Memory B cell (primary cell): ENCODE data around the gene RRP15.

Experiments
- ATAC-seq: fragments of 150-1000 bp; cut with Tn5 transposase; 2 replicates; pipeline ENCODE4 v1.10.0; 2021; ENCODE audit warnings: low read depth, mild to moderate bottlenecking, moderate library complexity
- DNase-seq, 2 donors: peaks; one replicate each; pipeline ENCODE4 v3.0.0; 2022; ENCODE audit warnings: low spot score in 2 of 2
- H3K27ac Mint-ChIP-seq: one replicate; pipeline ENCODE4 v1.8.0; 2022; ENCODE audit warnings: mild to moderate bottlenecking, moderate library complexity, mixed read lengths
- H3K27me3 Mint-ChIP-seq: one replicate; pipeline ENCODE4 v1.8.0; 2022; ENCODE audit warnings: mixed read lengths
- H3K36me3 Mint-ChIP-seq: one replicate; pipeline ENCODE4 v1.8.0; 2022; ENCODE audit warnings: mild to moderate bottlenecking, mixed read lengths
- H3K4me1 Mint-ChIP-seq: one replicate; pipeline ENCODE4 v1.8.0; 2022; ENCODE audit warnings: mixed read lengths
- H3K4me3 Mint-ChIP-seq: one replicate; pipeline ENCODE4 v1.8.0; 2022; ENCODE audit warnings: mild to moderate bottlenecking, moderate library complexity, mixed read lengths
- H3K9me3 Mint-ChIP-seq: one replicate; pipeline ENCODE4 v1.8.0; 2022; ENCODE audit warnings: mixed read lengths

Gene RRP15

DNA sequence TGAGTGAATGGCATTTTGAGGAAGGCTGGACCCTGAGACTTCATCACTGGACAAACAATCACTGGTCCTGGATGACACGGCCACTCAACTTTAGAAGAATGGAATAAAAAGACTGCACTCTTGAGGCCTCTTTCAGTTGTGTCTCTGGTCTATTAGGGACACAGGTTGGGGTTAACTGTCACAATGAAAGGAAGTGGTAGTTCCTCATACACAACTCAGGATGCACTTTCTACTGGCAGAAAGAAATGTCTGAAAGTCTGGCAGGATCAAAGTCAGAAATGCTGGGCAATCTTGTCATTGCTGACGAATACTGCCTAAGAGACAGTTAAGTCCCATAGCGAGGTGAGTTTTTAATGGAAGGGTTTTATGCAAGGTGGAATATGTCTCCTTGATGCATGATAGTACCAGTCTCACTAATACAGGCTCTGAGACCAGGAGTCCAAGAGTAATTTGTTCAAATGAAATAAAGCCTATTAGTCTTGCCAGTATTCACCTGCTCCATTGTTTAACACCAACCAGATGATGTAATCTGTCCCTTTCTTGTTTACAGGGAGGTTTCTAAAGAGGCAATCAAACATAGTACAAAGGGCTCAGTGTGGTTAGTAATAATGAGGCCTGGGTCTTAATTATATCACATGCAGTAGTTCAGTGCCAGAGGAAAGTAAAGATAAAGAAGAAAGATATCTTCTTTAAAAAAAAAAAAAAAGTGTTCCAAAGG, 11.2 kb upstream of the RRP15 start:
- DNase-seq (no peak), ATAC-seq (no peak)
- H3K27ac Mint-ChIP-seq, result no peak overlapping the region
- no peaks in the 10 kb centered on the region for H3K9me3 Mint-ChIP-seq
- no peaks in the 10 kb centered on the region for H3K36me3 Mint-ChIP-seq
- H3K27me3 Mint-ChIP-seq, result peaks cover 3% of the 10 kb centered on the region
- H3K4me3 Mint-ChIP-seq, result no peak overlapping the region
- H3K4me1 Mint-ChIP-seq, result no peaks in the 10 kb centered on the region

DNA sequence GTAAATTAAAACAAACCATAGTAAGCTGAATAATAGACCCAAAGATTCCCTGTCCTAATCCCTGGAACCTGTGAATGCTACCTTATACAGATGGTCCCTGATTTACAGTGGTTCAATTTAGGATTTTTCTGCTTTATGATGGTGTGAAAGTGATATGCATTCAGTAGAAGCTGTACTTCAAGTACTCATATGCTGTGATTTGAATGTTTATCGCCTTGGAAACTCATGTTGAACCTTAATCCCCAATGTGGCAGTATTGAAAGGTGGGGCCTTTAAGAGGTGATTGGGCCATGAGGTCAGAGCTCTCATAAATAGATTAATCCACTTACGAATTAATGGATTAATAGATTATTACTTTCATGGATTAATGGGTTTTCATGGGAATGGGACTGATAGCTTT, 10.6 kb upstream of the RRP15 start:
- Mint-ChIP-seq H3K4me1 (no peaks in the 10 kb centered on the region), H3K4me3 (no peak overlapping the region), H3K27me3 (peaks cover 3% of the 10 kb centered on the region), H3K9me3 (no peaks in the 10 kb centered on the region), H3K36me3 (no peaks in the 10 kb centered on the region), H3K27ac (no peak overlapping the region)
- no peak for ATAC-seq
- DNase-seq, result no peak

DNA sequence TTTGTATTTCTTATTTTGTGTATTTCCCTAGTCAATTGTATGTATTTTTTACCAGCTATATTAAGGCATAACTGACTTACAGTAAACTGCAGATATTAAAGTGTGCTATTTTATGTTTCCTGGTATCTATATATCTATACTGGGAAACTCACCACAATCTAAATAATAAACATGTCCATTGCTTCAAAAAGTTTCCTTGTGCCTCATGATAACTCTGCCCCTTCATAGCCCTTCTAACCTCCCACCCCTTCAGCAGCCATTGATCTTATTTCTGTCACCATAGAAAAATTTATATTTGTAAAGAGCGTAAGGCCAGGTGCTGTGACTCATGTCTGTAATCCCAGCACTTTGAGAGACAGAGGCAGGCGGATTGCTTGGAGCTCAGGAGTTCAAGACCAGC, 9.3 kb upstream of the RRP15 start:
- Mint-ChIP-seq H3K27ac (no peak overlapping the region), H3K4me3 (no peak overlapping the region), H3K4me1 (no peaks in the 10 kb centered on the region), H3K9me3 (peaks cover 3% of the 10 kb centered on the region), H3K36me3 (no peaks in the 10 kb centered on the region), H3K27me3 (peaks cover 6% of the 10 kb centered on the region)
- DNase-seq (no peak), ATAC-seq (no peak)

DNA sequence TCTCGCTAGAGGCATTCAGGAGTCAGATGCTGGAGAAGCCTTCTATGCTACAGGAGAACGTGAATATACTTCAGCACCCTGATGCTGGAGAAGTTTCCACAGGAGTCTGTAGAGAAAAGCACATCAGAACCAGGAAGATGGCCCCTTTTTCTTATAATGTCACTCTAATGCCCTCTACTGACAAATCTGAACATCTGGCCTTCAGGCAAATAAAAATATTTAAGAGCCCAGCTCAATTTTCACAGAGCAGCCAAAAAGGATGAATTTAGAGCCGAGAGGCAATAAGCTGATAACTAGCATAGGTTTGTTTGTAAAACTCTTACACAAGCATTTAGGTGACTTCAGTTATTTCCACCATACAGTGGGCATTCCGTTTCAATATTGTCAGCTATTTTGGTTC, 3.8 kb upstream of the RRP15 start:
- no peak overlapping the region for H3K4me3 Mint-ChIP-seq
- no peak for ATAC-seq
- no peaks in the 10 kb centered on the region for H3K36me3 Mint-ChIP-seq
- peaks cover 3% of the 10 kb centered on the region for H3K9me3 Mint-ChIP-seq
- H3K27me3 Mint-ChIP-seq, result peaks cover 3% of the 10 kb centered on the region
- DNase-seq, result no peak
- H3K4me1 Mint-ChIP-seq, result peaks cover 10% of the 10 kb centered on the region
- no peak overlapping the region for H3K27ac Mint-ChIP-seq

DNA sequence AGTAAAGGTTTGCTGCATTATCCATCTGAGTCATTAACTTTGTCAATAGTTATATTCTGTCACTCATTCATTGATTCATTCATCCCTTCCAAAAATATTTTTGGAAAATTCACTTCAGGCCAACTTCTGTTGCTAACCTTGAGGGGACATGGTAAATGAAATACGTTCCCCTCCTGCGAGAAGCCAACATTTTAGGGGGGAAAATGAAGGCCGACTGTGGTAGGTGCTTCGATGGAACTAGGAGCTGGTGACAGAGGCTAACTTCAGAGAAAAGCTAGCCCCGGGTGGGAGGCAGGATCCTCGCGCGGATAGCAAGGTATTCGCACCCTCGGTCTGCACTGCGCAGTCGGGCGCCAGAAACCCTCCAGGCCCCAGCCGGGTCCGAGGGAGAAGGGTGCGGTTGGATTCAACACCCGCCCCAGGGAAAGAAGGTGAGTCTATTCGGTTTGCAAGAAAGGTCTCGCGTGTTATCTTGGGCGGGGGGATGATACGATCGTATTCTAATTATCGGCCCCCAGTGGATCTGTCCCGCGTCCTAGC, 646 bp upstream of the RRP15 start:
- H3K27me3 Mint-ChIP-seq, result peaks cover 3% of the 10 kb centered on the region
- H3K9me3 Mint-ChIP-seq, result peaks cover 3% of the 10 kb centered on the region
- ATAC-seq (no peak), DNase-seq (no peak)
- peak overlapping the region; percentile 95 for H3K27ac Mint-ChIP-seq
- H3K36me3 Mint-ChIP-seq, result no peaks in the 10 kb centered on the region
- peaks cover 13% of the 10 kb centered on the region for H3K4me1 Mint-ChIP-seq
- H3K4me3 Mint-ChIP-seq, result peak overlapping the region; percentile 99

DNA sequence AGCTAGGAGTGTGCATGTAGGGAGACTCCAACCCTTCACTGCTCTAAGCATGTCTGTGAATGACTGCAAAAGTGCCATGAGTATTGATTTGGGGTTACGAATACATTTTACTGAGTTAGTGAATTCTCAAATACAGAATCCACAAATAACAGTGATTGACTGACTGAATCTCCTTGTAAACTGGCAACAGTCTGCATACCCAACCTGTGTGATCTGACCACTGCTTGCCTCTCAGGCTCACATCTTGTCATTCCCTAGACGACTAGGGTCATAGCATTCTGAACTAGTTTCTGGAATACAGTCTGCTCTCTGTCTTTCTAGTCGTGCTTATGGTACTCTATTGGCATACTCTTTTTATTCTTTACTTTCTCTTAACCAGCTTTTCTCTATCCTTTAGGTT, 7.4 kb downstream of the RRP15 start:
- no peak for ATAC-seq
- H3K27ac Mint-ChIP-seq, result no peak overlapping the region
- H3K4me3 Mint-ChIP-seq, result no peak overlapping the region
- H3K4me1 Mint-ChIP-seq, result peaks cover 7% of the 10 kb centered on the region
- no peaks in the 10 kb centered on the region for H3K27me3 Mint-ChIP-seq
- peaks cover 5% of the 10 kb centered on the region for H3K36me3 Mint-ChIP-seq
- H3K9me3 Mint-ChIP-seq, result no peaks in the 10 kb centered on the region
- no peak for DNase-seq

DNA sequence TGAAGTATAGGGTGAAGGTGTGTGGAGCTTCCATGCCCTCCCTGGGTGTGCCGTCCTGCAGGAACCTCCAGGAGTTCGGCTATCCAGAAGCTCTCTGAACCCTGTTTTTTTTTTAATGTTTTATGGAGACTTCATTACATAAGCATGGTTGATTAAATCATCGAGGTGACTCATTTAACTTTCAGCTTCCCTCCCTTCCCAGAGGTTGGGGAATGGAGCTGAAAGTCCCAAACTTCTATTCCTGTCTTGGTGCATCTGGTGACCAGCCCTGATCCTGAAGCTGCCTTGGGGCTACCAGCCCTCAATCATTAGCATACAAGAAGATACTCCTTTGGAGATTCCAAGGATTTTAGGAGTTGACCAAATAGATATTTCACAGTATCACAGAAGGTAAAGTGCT, 9.5 kb downstream of the RRP15 start:
- no peaks in the 10 kb centered on the region for H3K9me3 Mint-ChIP-seq
- H3K36me3 Mint-ChIP-seq, result peaks cover 7% of the 10 kb centered on the region
- H3K4me1 Mint-ChIP-seq, result peaks cover 9% of the 10 kb centered on the region
- DNase-seq (no peak), ATAC-seq (no peak)
- H3K4me3 Mint-ChIP-seq, result no peak overlapping the region
- no peak overlapping the region for H3K27ac Mint-ChIP-seq
- H3K27me3 Mint-ChIP-seq, result no peaks in the 10 kb centered on the region

DNA sequence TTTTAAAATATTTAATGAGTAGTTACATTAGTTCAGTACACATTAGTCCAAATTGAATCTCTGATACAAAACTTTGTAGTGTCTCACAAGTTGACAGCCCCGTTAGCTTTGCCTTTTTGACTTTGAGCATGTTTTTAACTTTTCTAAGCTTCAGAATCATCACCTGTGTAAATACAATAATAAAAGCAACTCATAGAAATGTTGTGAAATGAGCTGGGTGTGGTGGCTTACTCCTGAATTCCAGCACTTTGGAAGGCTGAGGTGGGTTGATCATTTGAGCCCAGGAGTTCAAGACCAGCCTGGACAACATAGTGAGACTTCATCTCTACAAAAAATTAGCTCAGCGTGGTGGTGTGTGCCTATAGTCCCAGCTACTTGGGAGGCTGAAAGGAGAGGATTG, 11.1 kb downstream of the RRP15 start:
- DNase-seq, result no peak
- Mint-ChIP-seq H3K9me3 (no peaks in the 10 kb centered on the region), H3K27ac (no peak overlapping the region)

DNA sequence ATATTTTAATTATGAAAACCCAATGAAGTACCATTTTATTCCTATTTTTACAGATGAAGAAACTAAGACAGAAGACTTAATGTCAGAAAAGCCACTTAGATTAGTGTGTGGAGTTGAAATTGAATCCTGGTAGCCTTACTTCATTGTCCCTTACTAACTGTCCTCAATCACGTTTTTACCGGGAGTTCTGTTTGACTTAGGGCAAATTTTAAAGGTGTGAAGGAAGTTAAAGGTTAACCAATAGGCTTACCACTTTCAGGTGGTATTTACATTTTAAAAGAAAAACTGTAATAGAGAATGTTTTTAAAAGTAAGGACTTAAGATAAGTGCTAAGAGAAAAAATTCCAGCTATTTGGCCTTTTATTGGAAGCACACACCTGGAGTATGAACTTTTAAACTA, 12.4 kb downstream of the RRP15 start:
- Mint-ChIP-seq H3K9me3 (no peaks in the 10 kb centered on the region), H3K4me3 (no peak overlapping the region), H3K36me3 (peaks cover 8% of the 10 kb centered on the region), H3K27ac (no peak overlapping the region), H3K27me3 (no peaks in the 10 kb centered on the region), H3K4me1 (peaks cover 9% of the 10 kb centered on the region)
- ATAC-seq (no peak), DNase-seq (no peak)

More for the DNA sequence above, 11.1 kb downstream of the RRP15 start:
- Mint-ChIP-seq H3K4me3 (no peak overlapping the region), H3K4me1 (peaks cover 9% of the 10 kb centered on the region), H3K27me3 (no peaks in the 10 kb centered on the region), H3K36me3 (peaks cover 8% of the 10 kb centered on the region)
- no peak for ATAC-seq

DNA sequence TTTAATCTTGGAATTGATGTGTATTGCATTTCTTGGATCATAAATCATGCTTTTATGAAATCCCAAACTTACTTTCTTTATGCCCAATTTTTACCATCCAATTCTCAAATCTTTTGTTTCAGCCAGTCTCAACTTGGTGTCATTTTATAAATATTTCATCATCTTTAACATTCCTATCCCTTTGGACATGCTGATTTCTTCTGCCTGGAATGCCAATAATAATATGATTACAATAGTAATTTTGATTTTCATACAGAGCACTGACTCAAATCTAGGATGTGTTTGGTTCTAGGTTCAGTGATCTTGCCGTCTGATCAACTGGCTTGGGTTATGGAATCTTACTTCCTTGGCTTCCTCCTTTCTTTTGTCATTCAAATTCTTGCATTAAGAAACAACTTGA, 12.8 kb downstream of the RRP15 start:
- Mint-ChIP-seq H3K4me3 (no peak overlapping the region), H3K27me3 (no peaks in the 10 kb centered on the region), H3K9me3 (no peaks in the 10 kb centered on the region), H3K27ac (no peak overlapping the region), H3K4me1 (peaks cover 9% of the 10 kb centered on the region), H3K36me3 (peaks cover 8% of the 10 kb centered on the region)
- DNase-seq (no peak), ATAC-seq (no peak)

DNA sequence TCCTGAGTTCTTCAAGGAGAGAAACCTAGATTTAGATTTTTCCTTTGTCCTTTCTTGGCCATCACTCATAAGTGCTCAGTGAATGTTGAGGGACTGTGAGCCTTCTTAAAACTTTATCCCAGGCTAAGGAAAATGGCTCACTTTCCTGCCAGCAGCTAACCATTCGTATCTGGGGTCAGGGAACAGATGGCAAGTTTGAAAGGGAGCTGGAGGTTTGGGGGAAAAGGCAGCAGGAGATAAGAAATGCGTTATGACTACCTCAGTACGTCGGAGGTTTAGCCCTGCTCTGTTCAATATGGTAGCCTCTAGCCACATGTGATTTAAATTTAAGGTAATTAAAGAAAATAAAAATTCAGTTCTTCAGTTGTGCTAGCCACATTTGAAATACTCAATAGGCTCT, 13.3 kb downstream of the RRP15 start:
- Mint-ChIP-seq H3K4me3 (no peak overlapping the region), H3K27ac (no peak overlapping the region), H3K4me1 (peaks cover 9% of the 10 kb centered on the region), H3K27me3 (no peaks in the 10 kb centered on the region), H3K36me3 (peaks cover 8% of the 10 kb centered on the region), H3K9me3 (no peaks in the 10 kb centered on the region)
- DNase-seq, result no peak
- no peak for ATAC-seq

DNA sequence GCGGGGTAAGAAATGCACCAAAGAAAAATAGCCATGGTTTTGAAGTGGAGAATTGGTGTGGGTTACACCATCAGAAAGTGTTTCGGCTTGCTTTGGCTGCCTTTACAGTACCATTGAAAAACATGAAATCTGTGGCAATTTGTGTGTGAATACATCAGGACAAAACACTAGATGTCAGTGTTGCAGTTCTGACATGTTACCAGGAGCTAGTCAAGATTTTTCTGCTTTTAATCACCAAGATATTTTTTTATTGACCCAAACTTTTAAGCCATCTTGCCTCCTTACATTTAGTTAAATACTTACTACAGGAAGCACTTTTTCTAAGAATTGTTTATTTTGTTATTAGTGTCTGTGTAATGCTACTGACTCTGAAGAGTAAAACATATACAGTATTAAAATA, 14.3 kb downstream of the RRP15 start:
- Mint-ChIP-seq H3K4me3 (no peak overlapping the region), H3K36me3 (peaks cover 5% of the 10 kb centered on the region), H3K27me3 (no peaks in the 10 kb centered on the region), H3K4me1 (peaks cover 6% of the 10 kb centered on the region), H3K9me3 (no peaks in the 10 kb centered on the region), H3K27ac (no peak overlapping the region)
- ATAC-seq (no peak), DNase-seq (no peak)

DNA sequence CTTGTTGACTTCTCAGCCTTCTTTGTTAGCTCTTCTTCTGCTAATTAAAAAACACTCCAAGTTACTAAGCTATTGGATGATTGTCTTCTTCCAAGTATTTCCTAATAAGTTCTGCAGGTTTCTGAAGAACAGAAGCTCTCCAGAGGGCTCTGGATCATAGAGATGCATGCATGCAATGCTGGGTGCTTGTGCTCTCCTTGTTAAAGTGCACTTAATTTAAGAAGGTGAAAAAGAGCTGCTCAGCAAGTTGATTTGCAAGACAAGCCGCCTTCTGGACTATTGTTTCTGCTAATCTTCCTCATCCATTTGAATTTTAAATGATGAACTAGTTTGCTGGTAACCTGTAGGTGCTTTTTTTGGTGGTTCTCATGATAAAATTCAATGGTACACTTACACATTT, 16.1 kb downstream of the RRP15 start:
- no peaks in the 10 kb centered on the region for H3K27me3 Mint-ChIP-seq
- no peak for ATAC-seq
- no peak overlapping the region for H3K4me3 Mint-ChIP-seq
- no peak overlapping the region for H3K27ac Mint-ChIP-seq
- peaks cover 9% of the 10 kb centered on the region for H3K36me3 Mint-ChIP-seq
- peaks cover 6% of the 10 kb centered on the region for H3K4me1 Mint-ChIP-seq
- no peaks in the 10 kb centered on the region for H3K9me3 Mint-ChIP-seq
- no peak for DNase-seq

DNA sequence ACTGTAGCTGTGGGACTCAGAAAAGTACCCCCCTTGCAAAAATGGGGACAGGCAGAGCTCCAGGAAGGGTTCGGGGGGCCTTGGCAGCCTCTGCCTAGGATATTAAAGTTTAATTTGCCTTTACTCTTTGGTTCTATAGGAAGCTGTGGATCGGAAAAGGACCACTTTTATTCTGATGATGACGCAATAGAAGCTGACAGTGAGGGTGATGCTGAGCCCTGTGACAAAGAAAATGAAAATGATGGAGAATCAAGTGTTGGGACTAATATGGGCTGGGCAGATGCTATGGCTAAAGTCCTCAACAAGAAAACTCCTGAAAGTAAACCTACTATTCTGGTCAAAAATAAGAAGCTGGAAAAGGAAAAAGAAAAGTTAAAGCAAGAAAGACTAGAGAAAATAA, 17.1 kb downstream of the RRP15 start:
- Mint-ChIP-seq H3K4me3 (no peak overlapping the region), H3K36me3 (peaks cover 8% of the 10 kb centered on the region), H3K9me3 (no peaks in the 10 kb centered on the region), H3K27me3 (no peaks in the 10 kb centered on the region), H3K27ac (no peak overlapping the region), H3K4me1 (peaks cover 5% of the 10 kb centered on the region)
- DNase-seq, result no peak
- ATAC-seq, result no peak

DNA sequence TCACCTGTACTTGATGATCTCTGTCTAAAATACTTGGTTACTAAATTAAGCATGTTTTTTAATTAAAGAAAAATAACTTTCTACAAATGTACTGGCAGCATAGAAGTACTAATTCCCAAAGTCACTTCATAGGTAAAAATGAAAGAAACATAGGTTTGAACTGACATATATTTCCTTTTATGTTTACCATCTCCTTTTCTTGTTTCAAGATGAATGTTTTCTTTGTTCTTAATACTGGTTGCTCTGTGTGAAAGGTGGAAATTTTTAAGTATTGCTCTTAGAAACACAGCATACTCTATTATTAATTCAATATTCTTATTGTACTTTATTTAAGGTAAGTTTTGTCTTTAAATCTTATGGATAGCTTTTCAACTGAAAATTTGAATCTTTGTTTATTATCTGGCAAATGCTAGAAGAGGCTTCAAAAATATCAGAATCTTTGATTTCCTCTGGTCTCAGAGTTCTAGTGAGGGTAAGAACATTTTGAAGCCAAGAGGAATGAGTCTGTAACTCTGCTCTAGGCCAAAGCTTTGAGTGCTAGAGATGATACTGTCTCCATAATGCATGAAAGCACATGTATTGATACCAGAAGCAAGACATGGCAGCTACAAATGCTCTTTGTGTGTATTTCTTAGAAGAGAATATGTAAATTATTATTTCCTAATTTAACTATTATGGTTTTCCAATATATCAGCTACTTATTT, 18.2 kb downstream of the RRP15 start:
- no peak overlapping the region for H3K4me3 Mint-ChIP-seq
- no peaks in the 10 kb centered on the region for H3K9me3 Mint-ChIP-seq
- DNase-seq (no peak), ATAC-seq (no peak)
- no peaks in the 10 kb centered on the region for H3K27me3 Mint-ChIP-seq
- peaks cover 11% of the 10 kb centered on the region for H3K36me3 Mint-ChIP-seq
- H3K27ac Mint-ChIP-seq, result no peak overlapping the region
- H3K4me1 Mint-ChIP-seq, result peaks cover 2% of the 10 kb centered on the region
